ENCODE data around the gene DPP6. TPM values are rescaled to one million over a fixed set of nuclear protein-coding genes. Genes with fewer than 3 reads are reported as not detected.

Gene DPP6
- total and polyA plus RNA-seq, 2 donors (not counting 1 experiment from before 2014, with no cell fraction given): not detected

- peak overlapping the region; percentile 63 for H3K9ac ChIP-seq (ENCODE audit: low read length)
- no peaks in the 10 kb centered on the region for H3K36me3 ChIP-seq (replicated peaks in 1 of 2; ENCODE audit: control extremely low read depth in 1 of 2, control insufficient read depth in 1 of 2, extremely low read depth in 1 of 2, insufficient read depth in 2 of 2, low read length in 1 of 2)
- POLR2A ChIA-PET: no interaction called here
- peaks cover 5% of the 10 kb centered on the region for H3K4me1 Mint-ChIP-seq
- H3K27ac ChIP-seq (ENCODE audit: low read length in 2 of 2): no peak overlapping the region
- peak; percentile 97 for ATAC-seq (ENCODE audit: low read depth)
- no peaks in the 10 kb centered on the region for H3K79me2 ChIP-seq (ENCODE audit: control insufficient read depth, insufficient read depth, low read length)
- no peak for TF ChIP-seq EZH2 (IDR thresholded peaks at IDR 0.05; ENCODE audit: borderline replicate concordance, insufficient read depth, low read depth, low read length, poor library complexity, severe bottlenecking)
- TF ChIP-seq CTCF (IDR thresholded peaks at IDR 0.05): peak; percentile 96
- peaks cover 0 to 20% (median 9%) of the 10 kb centered on the region in 4 experiments for H3K27me3 ChIP-seq (replicated peaks in 1 of 4; ENCODE audit: control extremely low read depth in 1 of 4, control insufficient read depth in 3 of 4, insufficient read depth in 4 of 4, low read length in 3 of 4)
- H3K27ac Mint-ChIP-seq: no peak overlapping the region
- no peaks in the 10 kb centered on the region for H3K9me3 Mint-ChIP-seq (ENCODE audit: insufficient read depth)
- H3K4me1 ChIP-seq (ENCODE audit: control insufficient read depth in 2 of 2, insufficient read depth in 2 of 2, low read length in 2 of 2): peaks cover 7 to 9% of the 10 kb centered on the region in 2 donors
- H2AFZ ChIP-seq (ENCODE audit: insufficient read depth, low read depth, low read length, poor library complexity, severe bottlenecking): peak overlapping the region; percentile 94
- peak overlapping the region; percentile 88 for H3K4me2 ChIP-seq (replicated peaks; ENCODE audit: low read depth, low read length, poor library complexity, severe bottlenecking)
- peaks cover 0 to 18% (median 0%) of the 10 kb centered on the region in 3 donors for H3K9me3 ChIP-seq (ENCODE audit: control extremely low read depth in 1 of 3, control insufficient read depth in 2 of 3, insufficient read depth in 1 of 3, low read length in 2 of 3)
- H3K4me3 Mint-ChIP-seq: peak overlapping the region; percentile 92
- 12% methylated on average over 43 of the region's 43 CpGs for WGBS (ENCODE audit: insufficient coverage)
- peak; percentile 86 for DNase-seq
- peaks cover 45% of the 10 kb centered on the region for H3K27me3 Mint-ChIP-seq
- intact Hi-C loops (cut with micrococcal nuclease): loop anchor here (1.0 to 5.0 kb wide), 6 partner anchors 15 to 855 kb away; partner anchors contain the start of gene INSIG1
- peak overlapping the region in 4 of 5 experiments; percentile 38 to 64 (median 50) for H3K4me3 ChIP-seq (ENCODE audit: control extremely low read depth in 1 of 5, extremely low read depth in 1 of 5, insufficient read depth in 1 of 5, low read depth in 2 of 5, low read length in 4 of 5)
- H4K20me1 ChIP-seq (ENCODE audit: control insufficient read depth, insufficient read depth, low read length, poor library complexity, severe bottlenecking): no peaks in the 10 kb centered on the region
- CTCF ChIA-PET: interaction anchor here (0.6 to 4.8 kb wide), 22 partner anchors 9 to 854 kb away, joined by 3 to 52 read pairs (median 4); partner anchors contain the start of gene INSIG1
Measured at GRCh38 chr7:154913638-154914307, 861.6 kb downstream of the DPP6 start.

Data from B cell (primary cell).